Skeletal muscle satellite cell (primary cell): ENCODE results near the gene RAB7B.

Experiments used
- H3K27me3 ChIP-seq: 2 replicates; pipeline ENCODE4 v1.7.0; 2013; ENCODE audit warnings: low read length; ENCODE audit not compliant: control insufficient read depth, insufficient read depth
- H3K36me3 ChIP-seq: 2 replicates; pipeline ENCODE4 v1.7.0; 2013; ENCODE audit warnings: mild to moderate bottlenecking, control low read depth, low read length; ENCODE audit not compliant: insufficient read depth
- H3K4me1 ChIP-seq: 2 replicates; pipeline ENCODE4 v1.7.0; 2013; ENCODE audit warnings: low read length; ENCODE audit not compliant: control insufficient read depth, insufficient read depth
- H3K4me2 ChIP-seq: 2 replicates; pipeline ENCODE4 v1.7.0; 2013; ENCODE audit warnings: mild to moderate bottlenecking, low read length
- H3K4me3 ChIP-seq: 2 replicates; pipeline ENCODE4 v1.7.0; 2013; ENCODE audit warnings: low read length
- H3K9ac ChIP-seq: 2 replicates; pipeline ENCODE4 v1.7.0; 2013; ENCODE audit warnings: mild to moderate bottlenecking, low read depth, low read length, moderate library complexity
- H3K9me3 ChIP-seq: replicated peaks from 2 replicates; pipeline ENCODE4 v1.7.0; 2013; ENCODE audit warnings: mild to moderate bottlenecking, control low read depth, low read length

Gene RAB7B

DNA sequence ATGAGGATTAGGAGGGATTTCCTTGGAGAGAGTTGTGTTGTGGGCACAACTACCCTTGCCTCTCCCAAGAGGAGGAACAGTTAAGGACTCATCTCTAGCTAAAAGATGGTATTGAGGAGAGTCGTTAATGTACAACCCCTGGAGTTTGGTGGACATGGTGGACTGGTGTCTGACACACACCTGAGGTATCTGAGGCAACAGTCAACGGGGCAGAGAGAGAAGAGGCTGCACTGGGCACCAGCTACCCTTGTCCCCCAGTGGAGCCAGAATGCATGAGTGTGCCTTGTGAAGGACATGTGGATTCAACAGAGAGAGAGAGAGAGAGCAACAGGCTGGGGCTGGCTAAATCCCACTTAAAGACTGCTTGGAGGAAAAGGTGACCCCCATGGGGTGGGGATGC lies 13.0 kb downstream of the RAB7B start:
- no peaks in the 10 kb centered on the region for H3K9me3 ChIP-seq
- no peaks in the 10 kb centered on the region for H3K27me3 ChIP-seq
- no peak overlapping the region for H3K9ac ChIP-seq
- peaks cover 26% of the 10 kb centered on the region for H3K36me3 ChIP-seq
- H3K4me3 ChIP-seq, result no peak overlapping the region
- H3K4me2 ChIP-seq, result no peak overlapping the region
- H3K4me1 ChIP-seq, result peaks cover 9% of the 10 kb centered on the region

DNA sequence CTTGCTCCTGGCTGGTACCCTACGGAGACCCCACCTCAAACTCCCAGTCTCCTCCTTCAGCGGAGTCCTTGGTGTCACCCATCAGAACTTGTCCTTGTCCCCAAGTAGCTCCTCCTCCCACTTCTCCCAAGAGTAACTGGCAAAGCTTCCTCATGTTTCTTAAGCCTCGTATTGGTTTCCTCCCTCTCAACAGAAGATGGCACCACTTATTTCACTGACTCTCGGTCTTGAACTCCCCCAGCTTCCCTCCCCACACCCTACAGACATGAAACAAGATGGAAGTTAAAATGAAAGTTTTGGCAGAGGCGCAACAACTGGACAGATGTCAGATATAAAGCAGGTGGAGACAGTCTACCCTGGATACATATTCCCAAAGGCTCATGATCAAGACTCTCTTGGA lies 13.4 kb downstream of the RAB7B start:
- no peak overlapping the region for H3K9ac ChIP-seq
- H3K36me3 ChIP-seq, result peaks cover 26% of the 10 kb centered on the region
- peaks cover 9% of the 10 kb centered on the region for H3K4me1 ChIP-seq
- H3K9me3 ChIP-seq, result no peaks in the 10 kb centered on the region
- H3K27me3 ChIP-seq, result no peaks in the 10 kb centered on the region
- no peak overlapping the region for H3K4me2 ChIP-seq
- H3K4me3 ChIP-seq, result no peak overlapping the region

GRCh38 chr1:205988585-205988995 lies 14.6 kb downstream of the RAB7B start:
- Histone ChIP-seq H3K9me3 (no peaks in the 10 kb centered on the region), H3K36me3 (peaks cover 18% of the 10 kb centered on the region), H3K4me2 (no peak overlapping the region), H3K4me3 (no peak overlapping the region), H3K9ac (no peak overlapping the region), H3K27me3 (no peaks in the 10 kb centered on the region), H3K4me1 (peaks cover 9% of the 10 kb centered on the region)

GRCh38 chr1:205986861-205987260 lies 16.3 kb downstream of the RAB7B start:
- Histone ChIP-seq H3K4me1 (peaks cover 9% of the 10 kb centered on the region), H3K4me3 (no peak overlapping the region), H3K4me2 (no peak overlapping the region), H3K9me3 (no peaks in the 10 kb centered on the region), H3K27me3 (no peaks in the 10 kb centered on the region), H3K36me3 (peaks cover under 1% of the 10 kb centered on the region), H3K9ac (no peak overlapping the region)

- no peaks in the 10 kb centered on the region for H3K36me3 ChIP-seq
- no peak overlapping the region for H3K9ac ChIP-seq
Observed at GRCh38 chr1:205986292-205986691, 16.9 kb downstream of the RAB7B start.

GRCh38 chr1:205985330-205986005 lies 17.7 kb downstream of the RAB7B start:
- no peaks in the 10 kb centered on the region for H3K36me3 ChIP-seq
- H3K9ac ChIP-seq, result no peak overlapping the region
- no peak overlapping the region for H3K4me3 ChIP-seq
- no peaks in the 10 kb centered on the region for H3K27me3 ChIP-seq
- H3K9me3 ChIP-seq, result no peaks in the 10 kb centered on the region
- H3K4me2 ChIP-seq, result no peak overlapping the region
- no peaks in the 10 kb centered on the region for H3K4me1 ChIP-seq

More at GRCh38 chr1:205986292-205986691, 16.9 kb downstream of the RAB7B start:
- Histone ChIP-seq H3K4me2 (no peak overlapping the region), H3K9me3 (no peaks in the 10 kb centered on the region), H3K4me3 (no peak overlapping the region), H3K27me3 (no peaks in the 10 kb centered on the region), H3K4me1 (peaks cover 4% of the 10 kb centered on the region)

GRCh38 chr1:205983925-205984725 lies 19.1 kb downstream of the RAB7B start:
- no peaks in the 10 kb centered on the region for H3K9me3 ChIP-seq
- no peaks in the 10 kb centered on the region for H3K27me3 ChIP-seq
- no peaks in the 10 kb centered on the region for H3K4me1 ChIP-seq
- H3K9ac ChIP-seq, result no peak overlapping the region
- H3K4me2 ChIP-seq, result no peak overlapping the region
- H3K36me3 ChIP-seq, result no peaks in the 10 kb centered on the region
- no peak overlapping the region for H3K4me3 ChIP-seq

DNA sequence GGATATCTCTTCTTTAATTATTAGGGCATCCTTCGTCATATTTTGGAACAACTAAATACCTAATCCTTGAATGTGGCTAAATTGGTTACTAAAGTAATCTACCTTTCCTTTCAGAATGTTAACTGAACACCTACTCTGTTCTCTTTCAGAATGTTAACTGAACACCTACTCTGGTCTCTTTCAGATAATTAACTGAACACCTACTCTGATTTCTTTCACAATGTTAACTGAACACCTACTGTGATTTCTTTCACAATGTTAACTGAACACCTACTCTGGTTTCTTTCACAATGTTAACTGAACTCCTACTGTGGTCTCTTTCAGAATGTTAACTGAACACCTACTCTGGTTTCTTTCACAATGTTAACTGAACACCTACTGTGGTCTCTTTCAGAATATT lies 21.9 kb downstream of the RAB7B start:
- no peak overlapping the region for H3K4me3 ChIP-seq
- H3K36me3 ChIP-seq, result no peaks in the 10 kb centered on the region
- H3K27me3 ChIP-seq, result no peaks in the 10 kb centered on the region
- no peak overlapping the region for H3K9ac ChIP-seq
- H3K4me2 ChIP-seq, result no peak overlapping the region
- no peaks in the 10 kb centered on the region for H3K9me3 ChIP-seq
- H3K4me1 ChIP-seq, result no peaks in the 10 kb centered on the region

GRCh38 chr1:205980237-205980870 lies 22.8 kb downstream of the RAB7B start:
- Histone ChIP-seq H3K36me3 (no peaks in the 10 kb centered on the region), H3K4me3 (no peak overlapping the region), H3K9me3 (no peaks in the 10 kb centered on the region), H3K9ac (no peak overlapping the region), H3K27me3 (no peaks in the 10 kb centered on the region), H3K4me2 (no peak overlapping the region), H3K4me1 (no peaks in the 10 kb centered on the region)

GRCh38 chr1:205979301-205979700 lies 23.9 kb downstream of the RAB7B start:
- Histone ChIP-seq H3K9ac (no peak overlapping the region), H3K4me3 (no peak overlapping the region), H3K9me3 (no peaks in the 10 kb centered on the region), H3K4me1 (no peaks in the 10 kb centered on the region), H3K36me3 (no peaks in the 10 kb centered on the region), H3K4me2 (no peak overlapping the region), H3K27me3 (no peaks in the 10 kb centered on the region)

DNA sequence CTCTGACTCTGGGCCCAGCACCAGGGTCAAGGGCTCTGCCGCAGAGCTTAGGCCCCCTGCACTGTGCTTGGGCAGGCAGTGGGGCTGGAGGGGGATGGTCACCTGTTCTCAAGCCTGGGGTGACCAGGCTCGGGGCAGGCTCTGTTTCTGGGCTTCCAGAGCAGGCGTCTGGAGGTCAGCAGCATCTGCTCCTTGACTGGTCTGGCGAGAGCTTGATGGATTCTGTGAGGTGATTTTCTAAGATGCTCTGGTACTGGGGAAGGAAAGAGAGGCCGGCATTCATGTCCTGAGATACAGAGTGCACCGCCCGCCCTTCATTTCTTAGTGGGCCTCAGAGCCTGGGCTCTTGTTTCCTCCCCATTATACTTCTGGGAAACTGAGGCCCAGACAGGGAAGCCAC lies 24.5 kb downstream of the RAB7B start:
- H3K36me3 ChIP-seq, result no peaks in the 10 kb centered on the region
- H3K4me3 ChIP-seq, result no peak overlapping the region
- H3K27me3 ChIP-seq, result no peaks in the 10 kb centered on the region

More for the DNA sequence above, 24.5 kb downstream of the RAB7B start:
- Histone ChIP-seq H3K4me2 (no peak overlapping the region), H3K4me1 (no peaks in the 10 kb centered on the region), H3K9ac (no peak overlapping the region), H3K9me3 (no peaks in the 10 kb centered on the region)
